GM19043 (cell line): ENCODE measurements around the gene EP400.

Source experiments
- ATAC-seq: cut with Tn5 transposase; IDR thresholded peaks from one replicate; pipeline ENCODE4 v1.9.1; 2021; ENCODE audit warnings: low read depth; ENCODE audit not compliant: unreplicated experiment

EP400 gene

GRCh38 chr12:131949431-131950181 is at the start of gene EP400:
TSS of gene EP400 (plus strand) at chr12:131949942. CDS start at chr12:131960620, 10,678 bp downstream.
- peak; percentile 90 for ATAC-seq

- no peak for ATAC-seq
Measured at GRCh38 chr12:131900397-131900796, 49.3 kb upstream of the EP400 start.

GRCh38 chr12:131901431-131902331 is 48.1 kb upstream of the EP400 start:
- no peak for ATAC-seq

DNA sequence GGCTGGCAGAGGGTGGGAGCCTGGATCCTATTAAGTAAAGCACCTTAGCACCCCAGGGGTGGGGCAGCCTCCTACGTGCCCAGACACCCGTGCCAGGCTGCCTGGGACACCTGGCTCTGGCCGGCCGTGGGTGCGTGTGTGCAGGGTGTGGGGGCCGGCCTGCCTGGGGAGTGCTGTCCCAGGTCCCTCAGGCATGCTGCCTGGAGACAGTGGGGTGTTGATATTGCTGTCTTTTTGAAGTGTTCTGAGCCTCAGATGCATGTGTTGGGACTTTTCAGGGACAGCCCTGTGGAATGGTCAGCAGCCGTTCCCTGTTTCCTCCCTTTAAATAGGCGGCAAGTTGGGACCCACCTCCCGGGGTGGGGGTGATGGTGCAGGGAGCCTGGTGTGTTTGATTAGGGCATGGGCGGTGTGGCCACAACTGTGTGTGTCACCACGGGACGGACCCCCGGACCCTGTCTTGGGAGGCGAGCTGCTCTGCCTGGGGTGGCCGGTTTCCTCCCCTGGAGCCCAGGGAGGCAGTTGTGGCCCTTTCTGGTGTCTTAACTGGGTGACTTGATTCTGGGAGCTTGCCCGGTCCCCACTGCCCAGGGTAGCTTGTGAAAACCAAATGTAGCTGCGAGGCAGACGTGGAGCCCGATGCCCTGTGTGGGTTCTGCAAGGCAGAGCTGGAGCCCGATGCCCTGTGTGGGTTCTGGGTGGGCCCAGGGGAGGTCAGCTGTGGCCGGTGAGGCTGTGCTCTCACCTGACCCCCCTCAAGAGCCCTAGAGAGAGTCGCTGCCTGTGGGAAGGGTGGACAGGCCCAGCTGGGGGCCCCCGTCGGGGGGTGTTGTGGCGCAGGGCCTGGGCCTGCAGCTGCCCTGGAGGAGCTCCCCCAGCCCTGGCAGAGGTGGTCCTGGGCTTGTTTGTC is 47.2 kb upstream of the EP400 start:
- ATAC-seq = no peak

- ATAC-seq = no peak
Measured at GRCh38 chr12:131903270-131904255, 46.2 kb upstream of the EP400 start.

DNA sequence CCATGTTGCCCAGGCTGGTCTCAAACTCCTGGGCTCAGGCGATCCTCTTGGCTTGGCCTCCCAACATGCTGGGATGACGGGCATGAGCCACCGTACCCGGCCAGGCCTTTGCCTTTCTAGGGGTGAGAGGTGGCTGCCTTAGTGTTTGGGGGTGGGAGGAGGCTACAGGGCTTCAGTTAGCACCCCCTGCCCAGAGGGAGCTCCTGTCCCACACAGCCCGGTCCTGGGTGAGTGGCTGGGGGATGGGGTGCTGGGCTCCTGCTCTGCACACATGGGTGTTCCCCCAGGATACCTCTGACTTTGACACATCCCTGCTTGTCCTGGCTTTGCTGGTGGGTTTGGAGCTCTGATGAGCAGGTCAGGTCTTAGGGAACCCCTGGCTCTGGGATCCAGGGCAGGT is 45.4 kb upstream of the EP400 start:
- ATAC-seq = no peak

DNA sequence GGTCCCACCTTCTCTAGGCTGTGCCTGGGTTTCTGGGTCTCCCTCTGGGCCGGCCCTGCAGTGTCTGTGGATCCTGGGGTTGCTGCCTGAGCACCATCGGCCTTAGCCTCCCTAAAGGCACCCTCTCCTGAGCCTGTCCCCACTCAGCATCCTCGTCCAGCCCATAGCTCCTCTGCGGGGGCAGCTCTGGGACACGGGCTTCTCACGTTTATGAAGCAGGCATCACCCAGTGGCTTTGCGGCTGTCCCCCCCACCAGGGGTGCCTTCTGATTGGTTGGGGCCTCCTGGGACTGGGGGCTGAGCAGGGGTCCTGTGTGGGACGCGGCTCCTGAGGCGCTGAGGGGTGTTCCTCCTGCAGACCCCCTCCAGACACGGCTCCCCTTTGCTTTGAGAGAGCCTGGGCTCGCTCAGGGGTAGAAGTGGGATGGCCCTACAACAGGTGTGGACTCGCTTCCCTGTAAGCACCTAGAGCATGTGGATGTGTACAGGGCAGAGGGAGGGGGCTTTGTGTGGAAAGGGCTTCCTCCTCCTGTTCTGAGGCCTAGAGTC is 44.6 kb upstream of the EP400 start:
- no peak for ATAC-seq

- ATAC-seq = no peak
Measured at GRCh38 chr12:131905630-131906091, 44.1 kb upstream of the EP400 start.

DNA sequence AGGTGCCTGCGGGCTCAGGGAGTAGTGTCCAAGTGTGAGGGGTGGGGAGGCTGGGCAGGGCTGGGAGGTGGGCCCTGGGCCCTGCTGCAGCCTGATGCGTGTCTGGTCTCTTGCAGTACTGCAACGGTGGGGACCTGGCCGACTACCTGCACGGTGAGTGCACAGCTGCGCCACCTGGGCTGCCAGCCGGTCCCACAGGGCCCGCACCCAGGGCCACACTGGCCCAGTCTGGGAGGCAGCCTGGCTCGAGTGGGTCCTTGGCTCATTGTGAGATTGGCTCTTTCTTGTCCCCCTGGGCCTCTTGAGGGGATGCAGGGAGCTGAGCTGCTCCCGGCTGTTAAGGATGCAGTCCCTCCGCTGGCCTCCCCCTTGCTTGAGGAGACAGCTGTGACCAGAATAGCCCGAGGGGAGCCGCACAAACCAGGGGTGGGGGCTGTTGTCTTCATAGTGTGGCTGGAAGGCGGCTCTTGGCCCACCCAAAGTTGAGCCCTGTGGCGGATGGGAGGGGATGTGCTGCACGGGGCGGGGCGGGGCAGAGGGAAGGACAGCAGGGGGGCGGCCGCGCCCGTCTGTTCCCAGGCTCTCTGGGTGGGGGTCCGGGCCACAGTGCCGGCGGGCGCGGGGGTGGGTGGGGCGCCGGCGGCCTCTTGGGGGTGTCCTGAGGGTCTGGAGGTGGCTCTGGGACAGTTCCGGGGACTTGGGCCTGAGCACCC is 42.2 kb upstream of the EP400 start:
- ATAC-seq = no peak

- ATAC-seq = no peak
Measured at GRCh38 chr12:131908092-131909080, 41.4 kb upstream of the EP400 start.

GRCh38 chr12:131909081-131909751 is 40.5 kb upstream of the EP400 start:
- ATAC-seq = no peak

GRCh38 chr12:131909752-131910219 is 40.0 kb upstream of the EP400 start:
- ATAC-seq = no peak

DNA sequence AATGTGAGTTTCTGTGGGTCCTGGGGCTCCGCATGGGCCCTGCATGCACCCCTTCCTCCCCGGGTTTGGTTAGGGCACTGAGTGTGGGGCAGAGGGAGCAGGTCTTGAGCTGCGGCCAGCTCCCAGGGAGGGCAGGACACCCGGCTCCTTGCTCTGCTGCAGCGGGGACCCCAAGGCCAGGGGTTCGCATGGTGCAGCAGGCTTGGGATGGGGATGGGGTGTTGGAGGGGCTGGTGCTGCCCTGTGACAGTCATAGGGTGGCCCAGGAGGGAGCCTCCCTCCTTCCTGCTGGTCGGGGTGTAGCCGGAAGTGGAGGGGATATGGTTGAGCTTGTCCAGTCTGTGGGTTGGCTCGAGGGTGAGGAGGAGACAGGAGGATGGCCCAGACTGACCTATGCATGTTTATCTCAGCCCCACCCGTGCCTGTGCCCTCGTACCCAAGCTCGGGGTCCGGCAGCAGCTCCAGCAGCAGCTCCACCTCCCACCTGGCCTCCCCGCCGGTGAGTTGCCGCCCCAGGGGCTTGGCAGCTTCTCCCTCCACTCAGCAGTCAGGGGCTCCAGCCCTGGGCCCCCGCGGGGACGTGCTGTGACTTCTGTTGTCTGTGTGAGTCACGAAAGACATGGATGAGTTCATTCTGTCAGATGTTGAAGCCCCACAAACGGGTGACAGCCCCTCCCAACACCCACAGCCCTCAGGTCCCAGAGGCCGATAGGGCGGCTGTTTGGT is 39.3 kb upstream of the EP400 start:
- no peak for ATAC-seq

DNA sequence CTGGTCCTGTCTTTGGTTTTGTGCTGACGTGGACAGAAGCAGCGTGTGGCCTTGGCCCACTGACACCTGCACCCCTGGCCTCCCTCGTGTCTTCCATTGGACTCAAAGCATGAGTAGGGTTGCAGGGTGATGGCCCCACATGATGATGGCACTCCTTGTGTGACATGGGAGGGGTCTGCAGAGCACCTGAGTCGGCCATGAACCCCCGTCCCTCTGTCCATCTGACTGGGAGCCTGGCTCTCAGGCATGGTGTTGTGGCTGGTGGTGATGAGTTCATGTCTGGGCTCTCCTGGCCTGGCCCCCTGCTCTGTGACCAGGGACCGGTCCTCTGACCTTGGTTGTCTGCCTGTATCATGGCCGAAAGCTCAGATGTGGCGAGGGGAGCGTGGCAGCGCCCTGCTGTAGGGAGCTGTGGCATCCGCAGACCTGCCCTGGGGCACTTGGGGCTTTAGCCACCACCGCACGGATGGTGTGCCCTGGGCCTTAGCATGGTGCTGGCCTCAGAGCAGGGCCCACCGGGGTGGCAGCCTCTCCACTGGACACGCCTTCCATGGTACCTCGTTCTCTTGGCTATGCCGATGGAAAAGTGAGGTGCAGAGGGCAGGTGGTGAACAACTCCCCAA is 38.6 kb upstream of the EP400 start:
- ATAC-seq = no peak

- ATAC-seq = no peak
Measured at GRCh38 chr12:131911851-131912477, 37.8 kb upstream of the EP400 start.
